HepG2 (cell line): ENCODE measurements around the gene RDH13. TPM values are rescaled to one million over a fixed set of nuclear protein-coding genes. Genes with fewer than 3 reads are reported as not detected.
A peak's percentile ranks its signal among the peaks of the same experiment; 100 is the strongest.

Experiments used
- ATAC-seq: fragments of 200-7000 bp; cut with Tn5 transposase; 3 replicates; pipeline ENCODE4 v1.9.1; 2020; ENCODE audit warnings: mild to moderate bottlenecking, moderate library complexity
- BruUV-seq: library from RNA; stranded (reverse); fragments of 400-500 nt; replicated peaks from 2 replicates; lab custom pipeline; 2021; lab: Mats Ljungman, UMichigan
- CTCF ChIA-PET: fragments of 300-600 bp; formaldehyde crosslinking; extraction: SDS; loops from one replicate; lab custom pipeline; 2021; ENCODE audit warnings: low total read pairs, inconsistent platforms, low intra/inter-chr PET ratio; lab: Yijun Ruan, JAX
- POLR2A ChIA-PET: fragments of 350-600 bp; sonication (Branson Sonifier 250); formaldehyde crosslinking; loops from one replicate; lab custom pipeline; 2020; ENCODE audit warnings: antibody characterized with exemption, inconsistent platforms; lab: Yijun Ruan, JAX
- DNase-seq: peaks from one replicate; pipeline ENCODE4 v3.0.0-alpha.2; 2015; ENCODE audit warnings: low spot score
- FAIRE-seq: peaks from 3 replicates; lab custom pipeline; 2011; peaks lifted over from hg19 to GRCh38; lab: Jason Lieb, UNC
- H2AFZ ChIP-seq: one replicate; pipeline ENCODE4 v1.6.1; 2011; ENCODE audit warnings: low read length, inconsistent platforms
- H3K27ac ChIP-seq: fragments of 300-600 bp; 3 replicates; pipeline ENCODE4 v1.8.0; 2011; ENCODE audit warnings: mixed run types, mild to moderate bottlenecking, mixed read lengths, low read length, inconsistent platforms; ENCODE audit not compliant: insufficient read depth; ENCODE audit errors: extremely low read length
- H3K27me3 ChIP-seq, 2 experiments: fragments of 200-600 bp in 1 of 2; 2 replicates in 1 of 2; 3 replicates in 1 of 2; pipeline versions ENCODE4 v1.6.0 to v1.8.0; 2011; ENCODE audit warnings: low read length in 2 of 2, mild to moderate bottlenecking in 2 of 2, moderate library complexity in 2 of 2, inconsistent platforms in 1 of 2; ENCODE audit not compliant: insufficient read depth in 2 of 2, control insufficient read depth in 1 of 2
- H3K36me3 ChIP-seq, 2 experiments: fragments of 200-600 bp in 1 of 2; replicated peaks in 1 of 2; 2 replicates in 1 of 2; 3 replicates in 1 of 2; pipeline versions ENCODE4 v1.5.1 to v1.8.0; 2011; ENCODE audit warnings: low read length in 2 of 2, inconsistent platforms in 1 of 2; ENCODE audit not compliant: insufficient read depth in 2 of 2, control insufficient read depth in 1 of 2
- H3K4me1 ChIP-seq: 2 replicates; pipeline ENCODE4 v1.5.1; 2012; ENCODE audit warnings: low read length, inconsistent platforms; ENCODE audit not compliant: insufficient read depth
- H3K4me2 ChIP-seq: 2 replicates; pipeline ENCODE4 v1.6.0; 2011; ENCODE audit warnings: low read depth, low read length, inconsistent platforms
- H3K4me3 ChIP-seq, 3 experiments: fragments of 200-600 bp in 1 of 3; sonication (generic), shearing (Covaris generic) in 1 of 3; replicated peaks in 1 of 3; 2 replicates each; pipeline ENCODE4 v1.5.1; 2011 to 2016; ENCODE audit warnings: low read length in 3 of 3, inconsistent platforms in 2 of 3, low read depth in 2 of 3, mild to moderate bottlenecking in 2 of 3, control low read depth in 1 of 3, mixed read lengths in 1 of 3; ENCODE audit not compliant: insufficient read depth in 1 of 3
- H3K79me2 ChIP-seq: one replicate; pipeline ENCODE4 v1.6.1; 2011; ENCODE audit warnings: low read length, inconsistent platforms; ENCODE audit not compliant: insufficient read depth
- H3K9ac ChIP-seq: 2 replicates; pipeline ENCODE4 v1.6.0; 2011; ENCODE audit warnings: mild to moderate bottlenecking, low read depth, low read length, inconsistent platforms; ENCODE audit not compliant: insufficient read depth
- H3K9me3 ChIP-seq: 2 replicates; pipeline ENCODE4 v1.5.1; 2012; ENCODE audit warnings: mild to moderate bottlenecking, low read length
- H4K20me1 ChIP-seq: 2 replicates; pipeline ENCODE4 v1.6.0; 2011; ENCODE audit warnings: inconsistent platforms, mild to moderate bottlenecking, low read length, moderate library complexity; ENCODE audit not compliant: insufficient read depth
- HOXA7 ChIP-seq: sonication (generic); formaldehyde crosslinking; IDR thresholded peaks from 2 replicates; pipeline ENCODE4 v1.8.1; 2022; ENCODE audit warnings: mild to moderate bottlenecking, missing genetic modification reagents, moderate library complexity
- PAF1 ChIP-seq: IDR thresholded peaks from 2 replicates; pipeline ENCODE4 v1.6.1; 2016; ENCODE audit warnings: missing genetic modification reagents, missing compliant biosample characterization
- SNAPC2 ChIP-seq: sonication (generic); formaldehyde crosslinking; IDR thresholded peaks from 2 replicates; pipeline ENCODE4 v1.8.1; 2022; ENCODE audit warnings: mild to moderate bottlenecking, missing genetic modification reagents
- ZNF121 ChIP-seq: sonication (generic); formaldehyde crosslinking; IDR thresholded peaks from 2 replicates; pipeline ENCODE4 v1.5.0; 2020; ENCODE audit warnings: mild to moderate bottlenecking, missing genetic modification reagents
- ZNF672 ChIP-seq: sonication (generic); formaldehyde crosslinking; IDR thresholded peaks from 2 replicates; pipeline ENCODE4 v1.8.1; 2022; ENCODE audit warnings: missing genetic modification reagents
- WGBS: methylation state at CpG from one replicate; pipeline ENCODE4 v1.1.6; 2017; ENCODE audit warnings: low lambda C conversion rate; 5-methylcytosine and 5-hydroxymethylcytosine counted together
- in situ Hi-C: cut with HindIII; loops from 2 replicates; pipeline ENCODE4 v1.10.0; 2017; ENCODE audit warnings: low pct_unique_long_range_greater_than_20kb; ENCODE audit not compliant: extremely low pct_ligation_motif_present
- intact Hi-C: fragments of 100-400 bp; cut with micrococcal nuclease; formaldehyde crosslinking; loops from one replicate; pipeline ENCODE4 v1.10.0; 2022; ENCODE audit not compliant: unreplicated experiment
- polyA plus RNA-seq, 8 experiments: library from polyadenylated mRNA; depleted of rRNA in 3 of 8; stranded (reverse) in 7 of 8; unstranded in 1 of 8; fragments of >200 nt; fragmentation: Illumina TruSeq in 4 of 8; extraction: Trizol in 4 of 8; gene quantifications; 2 replicates each; pipeline versions ENCODE4 v1.2.1 to v1.2.3, GENCODE V29; 2011 to 2016; ENCODE audit warnings: low read depth in 4 of 8, missing spikeins in 1 of 8, mixed read lengths in 1 of 8; ENCODE audit not compliant: insufficient read depth in 1 of 8
- total RNA-seq, 5 experiments: library from RNA; depleted of rRNA; stranded (reverse); fragments of >200 nt; fragmentation: Illumina TruSeq; extraction: Trizol; gene quantifications; 2 replicates each; pipeline ENCODE4 v1.2.3, GENCODE V29; 2016; ENCODE audit warnings: low read depth in 1 of 5
- TF ChIP-seq, protein P1 (sequence below): sonication (generic); formaldehyde crosslinking; IDR thresholded peaks from 2 replicates; pipeline ENCODE4 v1.8.1; 2023; ENCODE audit warnings: mild to moderate bottlenecking, missing genetic modification reagents

RDH13 gene
- total and polyA plus RNA-seq, 2 of the 13 experiments (the other 11 are each of a cell fraction or from before 2014, with no cell fraction given), result 13.4 to 21.5 TPM

DNA sequence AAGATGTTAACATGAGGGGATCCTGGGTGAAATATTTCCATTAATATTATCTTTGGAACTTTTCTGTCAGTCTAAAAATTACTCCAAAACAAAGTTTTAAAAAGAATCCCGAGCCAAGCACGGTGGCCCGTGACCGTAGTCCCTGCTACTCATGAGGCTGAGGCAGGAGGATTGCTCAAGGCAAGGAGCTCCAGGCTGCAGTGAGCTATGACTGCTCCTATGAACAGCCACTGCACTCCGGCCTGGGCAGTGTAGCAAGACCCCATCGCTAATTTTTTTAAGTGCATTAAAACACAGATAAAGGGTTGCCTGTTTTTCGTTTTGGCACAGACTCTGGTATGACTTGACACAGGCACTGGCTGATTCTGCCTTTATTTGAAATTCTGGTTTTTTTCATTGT, 31.8 kb downstream of the RDH13 start:
- Histone ChIP-seq H2AFZ (no peak overlapping the region), H3K4me2 (no peak overlapping the region), H3K4me3 (no peak overlapping the region), H4K20me1 (no peaks in the 10 kb centered on the region), H3K36me3 (no peaks in the 10 kb centered on the region), H3K9me3 (no peaks in the 10 kb centered on the region), H3K9ac (no peak overlapping the region), H3K27me3 (no peaks in the 10 kb centered on the region), H3K4me1 (no peaks in the 10 kb centered on the region), H3K27ac (no peak overlapping the region), H3K79me2 (no peaks in the 10 kb centered on the region)
- POLR2A ChIA-PET, result no interaction called here
- in situ Hi-C loops (no loop called here), intact Hi-C loops (no loop called here)
- ATAC-seq (no peak), FAIRE-seq (no peak), DNase-seq (no peak)
- CTCF ChIA-PET, result no interaction called here
- WGBS, result 50% methylated on average over 7 of the region's 7 CpGs
- BruUV-seq, result no TSS peak
- TF ChIP-seq, protein P1, sequence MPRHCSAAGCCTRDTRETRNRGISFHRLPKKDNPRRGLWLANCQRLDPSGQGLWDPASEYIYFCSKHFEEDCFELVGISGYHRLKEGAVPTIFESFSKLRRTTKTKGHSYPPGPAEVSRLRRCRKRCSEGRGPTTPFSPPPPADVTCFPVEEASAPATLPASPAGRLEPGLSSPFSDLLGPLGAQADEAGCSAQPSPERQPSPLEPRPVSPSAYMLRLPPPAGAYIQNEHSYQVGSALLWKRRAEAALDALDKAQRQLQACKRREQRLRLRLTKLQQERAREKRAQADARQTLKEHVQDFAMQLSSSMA, result no peak
- TF ChIP-seq ZNF121 (CRISPR knock-in tag), result peak; percentile 72
- TF ChIP-seq, all 625 proteins: peak for 1

- no peaks in the 10 kb centered on the region for H3K79me2 ChIP-seq
- no peak overlapping the region for H3K9ac ChIP-seq
- no TSS peak for BruUV-seq
- 44% methylated on average over 7 of the region's 7 CpGs for WGBS
- H2AFZ ChIP-seq, result no peak overlapping the region
- no peak for DNase-seq
- H3K9me3 ChIP-seq, result no peaks in the 10 kb centered on the region
- in situ Hi-C loops, result no loop called here
- no peaks in the 10 kb centered on the region for H3K4me1 ChIP-seq
- no peaks in the 10 kb centered on the region for H3K27me3 ChIP-seq
- TF ChIP-seq PAF1 (no peak), ZNF672 (CRISPR knock-in tag) (no peak), SNAPC2 (CRISPR knock-in tag) (no peak), HOXA7 (CRISPR knock-in tag) (no peak)
- H3K27ac ChIP-seq, result no peak overlapping the region
- CTCF ChIA-PET, result no interaction called here
- FAIRE-seq, result no peak
- no peak for ATAC-seq
- H4K20me1 ChIP-seq, result no peaks in the 10 kb centered on the region
- H3K4me3 ChIP-seq, result no peak overlapping the region
- POLR2A ChIA-PET, result no interaction called here
- intact Hi-C loops, result no loop called here
- no peak overlapping the region for H3K4me2 ChIP-seq
- H3K36me3 ChIP-seq, result no peaks in the 10 kb centered on the region
Observed at GRCh38 chr19:55028757-55029156, 34.2 kb downstream of the RDH13 start.
